ENCODE measurements around the gene RDX. TPM values are rescaled to one million over a fixed set of nuclear protein-coding genes. Genes with fewer than 3 reads are reported as not detected.

The RDX gene
- total and polyA plus RNA-seq, 10 of the 15 experiments (the other 5 are each of a cell fraction or from before 2014, with no cell fraction given): 24.6 to 62.2 (median 47.8) TPM

DNA sequence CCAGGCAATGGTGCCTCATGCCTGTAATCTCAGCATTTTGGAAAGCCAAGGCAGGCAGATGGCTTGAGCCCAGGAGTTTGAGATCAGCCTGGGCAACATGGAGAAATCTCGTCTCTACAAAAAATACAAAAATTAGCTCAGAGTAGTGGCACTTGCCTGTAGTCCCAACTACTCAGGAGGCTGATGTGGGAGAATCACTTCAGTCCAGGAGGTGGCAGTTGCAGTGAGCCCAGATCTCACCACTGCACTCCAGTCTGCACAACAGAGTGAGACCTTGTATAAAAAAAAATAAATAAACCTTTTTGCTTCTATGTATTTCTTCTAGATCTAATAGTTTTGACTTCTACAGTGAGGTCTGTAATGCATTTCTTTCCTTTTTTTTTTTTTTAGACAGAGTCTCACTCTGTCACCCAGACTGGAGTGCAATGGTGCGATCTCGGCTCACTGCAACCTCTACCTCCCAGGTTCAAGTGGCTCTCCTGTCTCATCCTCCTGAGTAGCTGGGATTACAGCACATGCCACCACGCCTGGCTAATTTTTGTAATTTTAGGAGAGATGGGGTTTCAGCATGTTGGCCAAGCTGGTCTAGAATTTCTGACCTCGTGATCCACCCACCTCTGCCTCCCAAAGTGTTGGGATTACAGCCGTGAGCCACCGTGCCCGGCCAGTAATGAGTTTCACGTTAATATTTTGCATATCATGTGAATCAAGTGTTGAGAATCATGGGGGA is 18.1 kb upstream of the RDX start:
- Histone ChIP-seq H3K27me3 (replicated peaks in 1 of 2; ENCODE audit: control insufficient read depth in 2 of 2, insufficient read depth in 2 of 2, low read length in 1 of 2) (no peaks in the 10 kb centered on the region), H3K9ac (ENCODE audit: control insufficient read depth, insufficient read depth, low read length) (no peak overlapping the region), H2AFZ (ENCODE audit: control insufficient read depth, low read depth, low read length) (no peak overlapping the region), H3K36me3 (ENCODE audit: control insufficient read depth in 2 of 2, insufficient read depth in 2 of 2, low read length in 1 of 2) (no peaks in the 10 kb centered on the region), H3K9me3 (replicated peaks; ENCODE audit: control insufficient read depth, insufficient read depth, low read length) (no peaks in the 10 kb centered on the region), H3K27ac (ENCODE audit: control insufficient read depth, insufficient read depth) (no peak overlapping the region), H3K4me2 (ENCODE audit: control insufficient read depth, insufficient read depth) (no peak overlapping the region), H3K4me1 (ENCODE audit: control insufficient read depth, insufficient read depth, low read length) (peaks cover 3% of the 10 kb centered on the region; the same call in 1 of the 2 replicates), H3K79me2 (ENCODE audit: control insufficient read depth, insufficient read depth, low read length) (no peaks in the 10 kb centered on the region), H3K4me3 (no peak overlapping the region), H4K20me1 (ENCODE audit: control insufficient read depth, insufficient read depth) (no peaks in the 10 kb centered on the region)
- RAD21 ChIA-PET (ENCODE audit: unreplicated experiment): interaction anchor here (1.8 kb wide), 1 partner anchor 36 kb away, joined by 5 read pairs; no protein-coding TSS in a partner anchor
- FAIRE-seq: no peak
- POLR2A ChIA-PET: no interaction called here
- intact Hi-C loops (cut with micrococcal nuclease; ENCODE audit: unreplicated experiment): loop anchor here (5.0 kb wide), 1 partner anchor 33 kb away; no protein-coding TSS in a partner anchor
- 91% methylated on average over 9 of the region's 9 CpGs for WGBS (ENCODE audit: insufficient coverage, insufficient replicate concordance, low lambda C conversion rate, missing lambda C conversion rate)
- BruUV-seq (replicated peaks): no TSS peak
- in situ Hi-C loops (cut with MboI): no loop called here
- CTCF ChIA-PET: interaction anchor here (1.7 kb wide), 1 partner anchor 15 kb away, joined by 3 read pairs; no protein-coding TSS in a partner anchor
- no peak for TF ChIP-seq MAX (IDR thresholded peaks at IDR 0.05; ENCODE audit: low read depth, low read length)
- no peak for TF ChIP-seq SIN3A (IDR thresholded peaks at IDR 0.05; ENCODE audit: low read depth, low read length)
- no peak for TF ChIP-seq CREM (IDR thresholded peaks at IDR 0.05; ENCODE audit: low read depth)
- TF ChIP-seq HDAC2 (IDR thresholded peaks at IDR 0.05): no peak
- no peak for TF ChIP-seq RELB (IDR thresholded peaks at IDR 0.05; ENCODE audit: low read depth)
- TF ChIP-seq YY1 (IDR thresholded peaks at IDR 0.05; ENCODE audit: low read depth, low read length): no peak
- no peak for TF ChIP-seq CUX1 (IDR thresholded peaks at IDR 0.05; ENCODE audit: insufficient replicate concordance, low read depth, low read length)
- no peak for TF ChIP-seq GABPA (IDR thresholded peaks at IDR 0.05; ENCODE audit: low read depth)
- no peak for TF ChIP-seq NR2C1 (IDR thresholded peaks at IDR 0.05)
- no peak for TF ChIP-seq NFXL1 (IDR thresholded peaks at IDR 0.05; ENCODE audit: borderline replicate concordance)
- TF ChIP-seq ZNF274 (IDR thresholded peaks at IDR 0.05; ENCODE audit: insufficient read depth, insufficient read length): no peak
- no peak for TF ChIP-seq SP1 (IDR thresholded peaks at IDR 0.05; ENCODE audit: low read depth, low read length)
- TF ChIP-seq RB1 (IDR thresholded peaks at IDR 0.05; ENCODE audit: borderline replicate concordance): no peak
- no peak for DNase-seq (ENCODE audit: low read depth, low spot score)
- peak; percentile 44 for ATAC-seq
- SMC1A ChIA-PET (ENCODE audit: uncharacterized antibody, unreplicated experiment): interaction anchor here (0.6 to 1.4 kb wide), 3 partner anchors 14 to 113 kb away, joined by 3 read pairs; no protein-coding TSS in a partner anchor
